Progenitor cell of endocrine pancreas (in vitro differentiated cells): ENCODE data around the gene PNMT. TPM values are rescaled to one million over a fixed set of nuclear protein-coding genes. Genes with fewer than 3 reads are reported as not detected.

Source experiments
- DNase-seq: peaks from one replicate; pipeline ENCODE4 v3.0.0; 2021; ENCODE audit warnings: low spot score; ENCODE audit not compliant: unreplicated experiment
- H3K27ac Mint-ChIP-seq: 2 replicates; pipeline ENCODE4 v1.8.0; 2021; ENCODE audit warnings: mild to moderate bottlenecking, moderate library complexity, mixed read lengths
- H3K27me3 Mint-ChIP-seq: 2 replicates; pipeline ENCODE4 v1.8.0; 2021; ENCODE audit warnings: mixed read lengths
- H3K36me3 Mint-ChIP-seq: 2 replicates; pipeline ENCODE4 v1.8.0; 2022; ENCODE audit warnings: mixed read lengths; ENCODE audit not compliant: insufficient read depth
- H3K4me1 Mint-ChIP-seq: 2 replicates; pipeline ENCODE4 v1.8.0; 2021; ENCODE audit warnings: low read depth, mixed read lengths
- H3K4me3 Mint-ChIP-seq: 2 replicates; pipeline ENCODE4 v1.8.0; 2021; ENCODE audit warnings: low read depth, mild to moderate bottlenecking, moderate library complexity, mixed read lengths
- H3K9me3 Mint-ChIP-seq: 2 replicates; pipeline ENCODE4 v1.8.0; 2021; ENCODE audit warnings: low read depth, mixed read lengths
- total RNA-seq: library from RNA; stranded (reverse); gene quantifications from 2 replicates; pipeline ENCODE4 v1.2.1, GENCODE V29; 2021
- TF ChIP-seq, protein P1 (sequence below): fragments of 200-600 bp; sonication (generic); IDR thresholded peaks from one replicate; pipeline ENCODE4 v1.5.0; 2021; ENCODE audit warnings: antibody characterized with exemption, mild to moderate bottlenecking; ENCODE audit not compliant: unreplicated experiment

The PNMT gene
- total RNA-seq, 1 donor from 2014 or later = 2.5 TPM

DNA sequence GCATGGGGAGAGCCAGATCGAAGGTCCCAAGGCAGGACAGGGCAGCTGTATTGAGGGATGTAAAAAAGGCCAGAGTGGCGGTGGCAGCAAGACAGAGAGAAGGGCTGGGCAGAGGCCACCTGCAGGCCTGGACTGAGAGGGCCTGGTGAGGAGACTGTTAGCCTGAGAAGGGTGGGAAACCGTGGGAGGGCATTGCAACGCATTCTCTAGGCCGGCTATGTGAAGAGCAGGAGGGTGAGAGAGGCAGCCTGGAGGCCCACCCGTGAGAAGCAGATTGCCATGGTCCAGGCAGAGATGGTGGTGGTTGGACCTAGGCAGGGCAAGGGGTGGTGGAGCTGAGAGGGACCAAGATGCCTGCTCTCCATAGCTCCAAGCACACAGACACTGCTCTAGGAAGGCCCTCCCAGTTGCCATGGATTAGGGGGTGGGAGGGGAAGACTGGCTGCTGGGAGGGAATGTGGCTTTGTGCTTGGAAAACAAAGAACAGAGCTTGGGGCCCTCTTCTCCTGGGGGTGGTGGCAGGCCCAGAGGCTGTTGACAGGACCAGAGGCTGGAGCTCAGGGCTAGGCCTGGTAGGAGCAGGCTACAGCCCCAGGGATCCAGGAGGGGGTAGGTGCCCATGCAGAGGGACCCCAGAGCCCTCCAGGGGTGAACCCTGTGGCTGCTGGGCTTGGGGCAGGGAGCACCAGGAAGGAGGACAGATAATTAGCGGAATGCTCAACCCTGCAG, 15.5 kb upstream of the PNMT start:
- H3K4me1 Mint-ChIP-seq = peaks cover 21% of the 10 kb centered on the region
- peaks cover 2% of the 10 kb centered on the region for H3K36me3 Mint-ChIP-seq
- H3K27ac Mint-ChIP-seq = peak overlapping the region; percentile 67
- H3K9me3 Mint-ChIP-seq = no peaks in the 10 kb centered on the region
- no peak for DNase-seq
- no peaks in the 10 kb centered on the region for H3K27me3 Mint-ChIP-seq
- H3K4me3 Mint-ChIP-seq = peak overlapping the region; percentile 0
- TF ChIP-seq, protein P1, sequence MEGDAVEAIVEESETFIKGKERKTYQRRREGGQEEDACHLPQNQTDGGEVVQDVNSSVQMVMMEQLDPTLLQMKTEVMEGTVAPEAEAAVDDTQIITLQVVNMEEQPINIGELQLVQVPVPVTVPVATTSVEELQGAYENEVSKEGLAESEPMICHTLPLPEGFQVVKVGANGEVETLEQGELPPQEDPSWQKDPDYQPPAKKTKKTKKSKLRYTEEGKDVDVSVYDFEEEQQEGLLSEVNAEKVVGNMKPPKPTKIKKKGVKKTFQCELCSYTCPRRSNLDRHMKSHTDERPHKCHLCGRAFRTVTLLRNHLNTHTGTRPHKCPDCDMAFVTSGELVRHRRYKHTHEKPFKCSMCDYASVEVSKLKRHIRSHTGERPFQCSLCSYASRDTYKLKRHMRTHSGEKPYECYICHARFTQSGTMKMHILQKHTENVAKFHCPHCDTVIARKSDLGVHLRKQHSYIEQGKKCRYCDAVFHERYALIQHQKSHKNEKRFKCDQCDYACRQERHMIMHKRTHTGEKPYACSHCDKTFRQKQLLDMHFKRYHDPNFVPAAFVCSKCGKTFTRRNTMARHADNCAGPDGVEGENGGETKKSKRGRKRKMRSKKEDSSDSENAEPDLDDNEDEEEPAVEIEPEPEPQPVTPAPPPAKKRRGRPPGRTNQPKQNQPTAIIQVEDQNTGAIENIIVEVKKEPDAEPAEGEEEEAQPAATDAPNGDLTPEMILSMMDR = no peak

DNA sequence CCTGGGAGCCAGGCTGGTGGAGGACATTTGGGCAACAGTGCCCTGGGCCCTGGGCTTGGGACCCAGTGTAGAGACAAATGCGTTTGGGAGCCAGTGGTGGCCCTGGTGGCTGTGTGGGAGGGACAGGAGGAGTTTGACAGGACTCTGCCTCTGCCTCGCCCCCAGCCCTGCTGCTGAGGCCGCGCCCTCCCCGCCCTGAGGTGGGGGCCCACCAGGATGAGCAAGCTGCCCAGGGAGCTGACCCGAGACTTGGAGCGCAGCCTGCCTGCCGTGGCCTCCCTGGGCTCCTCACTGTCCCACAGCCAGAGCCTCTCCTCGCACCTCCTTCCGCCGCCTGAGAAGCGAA, 15.0 kb upstream of the PNMT start:
- no peak overlapping the region for H3K4me3 Mint-ChIP-seq
- H3K27me3 Mint-ChIP-seq = no peaks in the 10 kb centered on the region
- DNase-seq = no peak
- H3K36me3 Mint-ChIP-seq = peaks cover 2% of the 10 kb centered on the region
- TF ChIP-seq, protein P1 = no peak
- H3K4me1 Mint-ChIP-seq = peaks cover 21% of the 10 kb centered on the region
- H3K9me3 Mint-ChIP-seq = no peaks in the 10 kb centered on the region
- H3K27ac Mint-ChIP-seq = no peak overlapping the region

DNA sequence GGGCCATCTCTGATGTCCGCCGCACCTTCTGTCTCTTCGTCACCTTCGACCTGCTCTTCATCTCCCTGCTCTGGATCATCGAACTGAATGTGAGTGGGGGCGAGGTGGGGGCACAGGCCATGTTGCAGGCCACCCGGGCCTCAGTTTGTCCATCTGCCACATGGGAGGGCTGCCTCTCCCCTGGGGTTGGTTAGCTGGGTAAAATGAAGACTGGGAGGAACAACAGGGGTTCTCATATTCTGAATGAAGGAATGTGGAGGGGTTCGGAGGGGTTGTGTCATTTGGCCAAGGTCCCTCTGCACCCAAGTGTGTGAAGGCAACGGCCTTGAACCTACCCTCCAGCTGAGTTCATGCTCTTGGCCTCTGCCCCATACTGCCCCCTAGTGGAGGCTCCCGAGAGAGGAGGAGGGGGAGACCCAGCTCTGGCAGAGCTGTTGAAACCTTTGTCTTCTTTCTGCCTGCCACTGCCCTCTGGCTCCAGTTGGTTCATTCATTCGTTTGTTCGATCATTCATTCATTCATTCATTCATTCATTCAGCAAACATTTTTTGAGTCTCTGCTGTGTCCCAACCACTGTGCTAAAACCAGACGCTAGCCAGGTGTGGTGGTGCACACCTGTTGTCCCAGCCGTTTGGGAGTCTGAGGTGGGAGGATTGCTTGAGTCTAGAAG, 14.5 kb upstream of the PNMT start:
- H3K4me3 Mint-ChIP-seq = no peak overlapping the region
- no peaks in the 10 kb centered on the region for H3K9me3 Mint-ChIP-seq
- peaks cover 2% of the 10 kb centered on the region for H3K36me3 Mint-ChIP-seq
- DNase-seq = peak; percentile 51
- peaks cover 19% of the 10 kb centered on the region for H3K4me1 Mint-ChIP-seq
- no peaks in the 10 kb centered on the region for H3K27me3 Mint-ChIP-seq
- H3K27ac Mint-ChIP-seq = peak overlapping the region; percentile 17
- TF ChIP-seq, protein P1 = peak; percentile 74

DNA sequence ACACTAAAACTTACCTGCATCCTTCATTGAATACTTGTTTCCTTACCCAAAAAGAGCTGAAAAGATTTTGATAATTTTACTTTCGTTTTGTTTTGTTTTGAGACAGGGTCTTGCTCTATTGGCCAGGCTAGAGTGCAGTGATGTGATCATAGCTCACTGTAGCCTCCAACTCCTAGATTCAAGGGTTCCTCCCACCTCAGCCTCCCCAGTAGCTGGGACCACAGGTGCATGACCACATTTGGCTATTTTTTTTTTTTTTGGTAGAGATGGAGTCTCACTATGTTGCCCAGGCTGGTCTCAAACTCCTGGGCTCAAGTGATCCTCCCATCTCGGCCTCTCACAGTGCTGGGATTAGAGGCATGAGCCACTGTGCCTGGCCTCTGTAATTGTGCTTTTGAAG, 13.1 kb upstream of the PNMT start:
- Mint-ChIP-seq H3K36me3 (peaks cover 2% of the 10 kb centered on the region), H3K4me1 (peaks cover 18% of the 10 kb centered on the region), H3K9me3 (no peaks in the 10 kb centered on the region), H3K27me3 (no peaks in the 10 kb centered on the region), H3K27ac (no peak overlapping the region), H3K4me3 (no peak overlapping the region)
- TF ChIP-seq, protein P1 = no peak
- no peak for DNase-seq

DNA sequence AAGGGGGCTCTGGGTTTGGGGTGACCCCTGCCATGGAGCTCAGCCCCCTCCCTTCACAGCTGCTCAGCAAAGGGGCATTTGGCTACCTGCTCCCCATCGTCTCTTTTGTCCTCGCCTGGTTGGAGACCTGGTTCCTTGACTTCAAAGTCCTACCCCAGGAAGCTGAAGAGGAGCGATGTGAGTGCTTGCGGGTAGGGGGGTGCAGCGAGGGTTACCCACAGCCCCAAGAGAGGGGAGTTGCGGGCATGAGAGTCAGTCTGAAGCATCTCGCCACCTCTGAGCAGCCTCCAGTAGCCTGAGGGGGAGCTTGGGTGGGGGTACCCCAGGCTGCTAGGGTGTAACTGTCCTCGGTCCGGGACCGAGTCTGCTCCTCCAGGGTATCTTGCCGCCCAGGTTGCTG, 9.9 kb upstream of the PNMT start:
- TF ChIP-seq, protein P1 = no peak
- H3K27ac Mint-ChIP-seq = no peak overlapping the region
- peaks cover 1% of the 10 kb centered on the region for H3K36me3 Mint-ChIP-seq
- H3K9me3 Mint-ChIP-seq = no peaks in the 10 kb centered on the region
- peaks cover 2% of the 10 kb centered on the region for H3K4me1 Mint-ChIP-seq
- DNase-seq = no peak
- H3K4me3 Mint-ChIP-seq = no peak overlapping the region
- H3K27me3 Mint-ChIP-seq = no peaks in the 10 kb centered on the region
